Peyer's patch (tissue), 4 donors: ENCODE results near the gene LDLRAD3. TPM values are rescaled to one million over a fixed set of nuclear protein-coding genes. Genes with fewer than 3 reads are reported as not detected.

Experiments
- DNase-seq, 3 donors: peaks; one replicate each; pipeline ENCODE4 v3.0.0-alpha.2; 2017 to 2019
- H3K27ac ChIP-seq, 4 donors: fragments of 200-600 bp; sonication (generic); one replicate each; pipeline ENCODE4 v1.5.1; 2016 to 2019
- H3K27me3 ChIP-seq, 2 donors: fragments of 200-600 bp; sonication (generic); one replicate each; pipeline ENCODE4 v1.5.1; 2019
- H3K36me3 ChIP-seq, 3 donors: fragments of 200-600 bp; sonication (generic); one replicate each; pipeline ENCODE4 v1.5.1; 2016 to 2019
- H3K4me1 ChIP-seq, 4 donors: fragments of 200-600 bp; sonication (generic); one replicate each; pipeline ENCODE4 v1.5.1; 2016 to 2019
- H3K4me3 ChIP-seq, 4 donors: fragments of 200-600 bp; sonication (generic); 1 replicate in 3 of 4; 2 replicates in 1 of 4; pipeline ENCODE4 v1.5.1; 2016 to 2019; ENCODE audit warnings: mild to moderate bottlenecking in 1 of 4
- H3K9me3 ChIP-seq, 4 donors: fragments of 200-600 bp; sonication (generic); one replicate each; pipeline ENCODE4 v1.5.1; 2016 to 2019; ENCODE audit warnings: mild to moderate bottlenecking in 1 of 4
- POLR2A ChIP-seq, 2 donors: fragments of 450-650 bp; IDR thresholded peaks; one replicate each; pipeline ENCODE4 v1.5.1; 2017; ENCODE audit warnings: antibody characterized with exemption in 2 of 2, mild to moderate bottlenecking in 2 of 2, moderate library complexity in 2 of 2
- total RNA-seq, 4 donors: library from RNA; depleted of rRNA; stranded (reverse); fragments of >200 nt; gene quantifications; one replicate each; pipeline ENCODE4 v1.1.0, GENCODE V29; 2016
- TF ChIP-seq, protein P1 (sequence below), 6 experiments: fragments of 450-650 bp in 4 of 6; fragments of 200-600 bp in 2 of 6; sonication (generic) in 1 of 6; IDR thresholded peaks; one replicate each; pipeline ENCODE4 v1.5.1; 2017 to 2019; ENCODE audit warnings: antibody characterized with exemption in 6 of 6, mild to moderate bottlenecking in 3 of 6, moderate library complexity in 1 of 6

Gene LDLRAD3
- total RNA-seq, 4 donors from 2014 or later, result 1.2 to 14.0 (median 4.8) TPM

- TF ChIP-seq POLR2A (IDR thresholded peaks at IDR 0.05), result no peak
- TF ChIP-seq, protein P1, sequence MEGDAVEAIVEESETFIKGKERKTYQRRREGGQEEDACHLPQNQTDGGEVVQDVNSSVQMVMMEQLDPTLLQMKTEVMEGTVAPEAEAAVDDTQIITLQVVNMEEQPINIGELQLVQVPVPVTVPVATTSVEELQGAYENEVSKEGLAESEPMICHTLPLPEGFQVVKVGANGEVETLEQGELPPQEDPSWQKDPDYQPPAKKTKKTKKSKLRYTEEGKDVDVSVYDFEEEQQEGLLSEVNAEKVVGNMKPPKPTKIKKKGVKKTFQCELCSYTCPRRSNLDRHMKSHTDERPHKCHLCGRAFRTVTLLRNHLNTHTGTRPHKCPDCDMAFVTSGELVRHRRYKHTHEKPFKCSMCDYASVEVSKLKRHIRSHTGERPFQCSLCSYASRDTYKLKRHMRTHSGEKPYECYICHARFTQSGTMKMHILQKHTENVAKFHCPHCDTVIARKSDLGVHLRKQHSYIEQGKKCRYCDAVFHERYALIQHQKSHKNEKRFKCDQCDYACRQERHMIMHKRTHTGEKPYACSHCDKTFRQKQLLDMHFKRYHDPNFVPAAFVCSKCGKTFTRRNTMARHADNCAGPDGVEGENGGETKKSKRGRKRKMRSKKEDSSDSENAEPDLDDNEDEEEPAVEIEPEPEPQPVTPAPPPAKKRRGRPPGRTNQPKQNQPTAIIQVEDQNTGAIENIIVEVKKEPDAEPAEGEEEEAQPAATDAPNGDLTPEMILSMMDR (IDR thresholded peaks at IDR 0.05), result no peak
- Histone ChIP-seq H3K4me1 (peaks cover 0 to 7% (median 0%) of the 10 kb centered on the region in 4 donors), H3K27ac (no peak overlapping the region), H3K9me3 (no peaks in the 10 kb centered on the region), H3K36me3 (no peaks in the 10 kb centered on the region), H3K4me3 (no peak overlapping the region), H3K27me3 (no peaks in the 10 kb centered on the region)
- no peak for DNase-seq
These were observed 83.9 kb downstream of the LDLRAD3 start for GRCh38 chr11:36027731-36028130.

GRCh38 chr11:36029616-36030015 is 85.8 kb downstream of the LDLRAD3 start:
- H3K27ac ChIP-seq, result peak overlapping the region in 1 of 4 donors; percentile 12
- H3K36me3 ChIP-seq, result no peaks in the 10 kb centered on the region
- TF ChIP-seq, protein P1 (IDR thresholded peaks at IDR 0.05), result no peak
- no peak for TF ChIP-seq POLR2A (IDR thresholded peaks at IDR 0.05)
- H3K27me3 ChIP-seq, result no peaks in the 10 kb centered on the region
- DNase-seq, result no peak
- no peaks in the 10 kb centered on the region for H3K9me3 ChIP-seq
- H3K4me3 ChIP-seq, result no peak overlapping the region
- peaks cover 0 to 7% (median 0%) of the 10 kb centered on the region in 4 donors for H3K4me1 ChIP-seq

DNA sequence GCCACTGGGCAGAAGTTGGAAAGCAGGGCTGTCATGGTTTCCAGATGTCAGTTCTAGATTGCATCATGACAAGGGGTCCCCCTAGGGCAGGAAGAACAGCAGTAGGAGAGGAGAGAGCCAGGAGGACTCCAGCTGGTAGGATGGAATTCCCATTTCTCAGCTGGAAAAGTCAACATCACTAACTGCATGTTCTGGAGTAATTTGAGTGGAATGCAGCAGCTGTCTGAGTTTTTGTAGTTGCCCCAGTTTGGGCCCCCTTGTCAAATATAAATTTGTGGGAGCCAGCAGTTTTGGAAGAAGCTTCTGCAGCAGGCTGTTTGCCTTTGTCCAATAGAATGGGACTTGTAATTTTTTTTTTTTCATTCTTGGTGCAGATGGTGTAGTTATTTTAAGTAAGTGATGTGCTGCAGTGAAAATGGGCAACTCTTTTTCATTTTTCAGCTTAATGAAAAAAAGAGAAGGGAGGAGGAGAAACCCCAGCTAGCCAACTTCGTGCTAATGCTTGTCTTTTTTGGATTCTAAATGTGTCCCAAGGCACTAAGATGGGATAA is 86.9 kb downstream of the LDLRAD3 start:
- H3K36me3 ChIP-seq, result no peaks in the 10 kb centered on the region
- no peaks in the 10 kb centered on the region for H3K9me3 ChIP-seq
- H3K27ac ChIP-seq, result no peak overlapping the region
- no peak overlapping the region for H3K4me3 ChIP-seq
- peaks cover 0 to 7% (median 0%) of the 10 kb centered on the region in 4 donors for H3K4me1 ChIP-seq
- TF ChIP-seq, protein P1 (IDR thresholded peaks at IDR 0.05), result no peak
- no peak for TF ChIP-seq POLR2A (IDR thresholded peaks at IDR 0.05)
- DNase-seq, result no peak
- no peaks in the 10 kb centered on the region for H3K27me3 ChIP-seq

DNA sequence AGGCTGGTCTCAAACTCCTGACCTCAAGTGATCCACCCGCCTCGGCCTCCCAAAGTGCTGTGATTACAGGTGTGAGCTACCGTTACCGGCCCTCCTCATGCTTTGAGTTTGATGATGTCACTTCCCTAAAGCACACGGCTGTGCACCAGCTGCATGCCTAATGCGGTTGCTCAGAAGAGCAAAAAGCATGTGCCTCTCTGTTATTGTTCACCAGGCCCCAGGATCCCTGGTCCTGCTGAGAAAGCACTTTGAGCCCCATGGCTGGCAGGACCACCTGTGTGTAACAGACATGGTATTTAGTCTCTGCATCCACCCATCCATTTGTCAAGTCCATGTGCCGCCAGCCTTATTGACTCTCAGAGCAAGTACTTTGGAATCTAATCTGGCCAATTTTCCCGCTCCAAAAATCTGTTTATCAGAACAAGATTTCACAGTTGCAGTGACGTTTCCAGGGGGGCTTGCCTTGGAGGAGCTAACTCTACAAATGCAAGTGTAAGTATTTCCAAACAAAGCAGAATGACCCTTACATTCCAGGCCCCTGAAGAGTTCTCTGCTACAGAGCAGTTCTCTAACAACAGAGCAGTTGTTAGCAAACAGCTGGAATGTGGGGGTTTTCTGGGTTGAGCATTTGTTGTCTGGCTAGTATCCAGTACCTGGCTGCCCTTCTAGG is 89.4 kb downstream of the LDLRAD3 start:
- Histone ChIP-seq H3K36me3 (no peaks in the 10 kb centered on the region), H3K4me1 (peaks cover 0 to 7% (median 0%) of the 10 kb centered on the region in 4 donors), H3K27me3 (no peaks in the 10 kb centered on the region), H3K27ac (no peak overlapping the region), H3K4me3 (no peak overlapping the region), H3K9me3 (no peaks in the 10 kb centered on the region)
- TF ChIP-seq, protein P1 (IDR thresholded peaks at IDR 0.05), result no peak
- TF ChIP-seq POLR2A (IDR thresholded peaks at IDR 0.05), result no peak
- DNase-seq, result no peak

DNA sequence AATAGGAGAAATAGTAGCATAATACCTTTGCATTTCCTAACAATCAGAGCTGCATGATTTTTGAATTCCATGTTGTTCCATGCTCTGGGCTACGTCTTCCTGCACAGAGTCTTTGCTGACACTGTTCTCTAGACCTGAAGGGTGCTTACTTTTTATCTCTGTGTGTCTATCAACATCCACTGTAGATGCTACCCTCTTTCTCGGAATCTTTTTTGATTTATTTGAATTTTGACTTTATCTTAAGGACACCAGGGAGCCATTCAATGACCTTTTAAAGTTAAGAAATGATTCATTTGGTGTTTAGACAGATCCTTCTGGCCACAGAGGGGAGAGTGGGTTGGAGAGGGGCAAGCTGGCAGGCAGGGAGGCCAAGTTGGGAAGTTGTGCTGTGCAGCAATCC is 90.1 kb downstream of the LDLRAD3 start:
- peaks cover 0 to 7% (median 0%) of the 10 kb centered on the region in 4 donors for H3K4me1 ChIP-seq
- TF ChIP-seq POLR2A (IDR thresholded peaks at IDR 0.05), result no peak
- TF ChIP-seq, protein P1 (IDR thresholded peaks at IDR 0.05), result no peak
- no peak overlapping the region for H3K4me3 ChIP-seq
- no peaks in the 10 kb centered on the region for H3K9me3 ChIP-seq
- no peaks in the 10 kb centered on the region for H3K36me3 ChIP-seq
- no peak overlapping the region for H3K27ac ChIP-seq
- no peak for DNase-seq
- H3K27me3 ChIP-seq, result no peaks in the 10 kb centered on the region
